DMS 273 (cell line): ENCODE results near the gene IL17RC.
"Not testable (repeated sequence)": the region's sequence is repeated elsewhere in the genome, so short reads cannot be mapped to it uniquely, and the experiment has no call there.

ENCODE experiments used
- DNase-seq: peaks from one replicate; lab custom pipeline; 2025; ENCODE audit not compliant: unreplicated experiment; lab: John Stamatoyannopoulos, UW

IL17RC gene, protein sequence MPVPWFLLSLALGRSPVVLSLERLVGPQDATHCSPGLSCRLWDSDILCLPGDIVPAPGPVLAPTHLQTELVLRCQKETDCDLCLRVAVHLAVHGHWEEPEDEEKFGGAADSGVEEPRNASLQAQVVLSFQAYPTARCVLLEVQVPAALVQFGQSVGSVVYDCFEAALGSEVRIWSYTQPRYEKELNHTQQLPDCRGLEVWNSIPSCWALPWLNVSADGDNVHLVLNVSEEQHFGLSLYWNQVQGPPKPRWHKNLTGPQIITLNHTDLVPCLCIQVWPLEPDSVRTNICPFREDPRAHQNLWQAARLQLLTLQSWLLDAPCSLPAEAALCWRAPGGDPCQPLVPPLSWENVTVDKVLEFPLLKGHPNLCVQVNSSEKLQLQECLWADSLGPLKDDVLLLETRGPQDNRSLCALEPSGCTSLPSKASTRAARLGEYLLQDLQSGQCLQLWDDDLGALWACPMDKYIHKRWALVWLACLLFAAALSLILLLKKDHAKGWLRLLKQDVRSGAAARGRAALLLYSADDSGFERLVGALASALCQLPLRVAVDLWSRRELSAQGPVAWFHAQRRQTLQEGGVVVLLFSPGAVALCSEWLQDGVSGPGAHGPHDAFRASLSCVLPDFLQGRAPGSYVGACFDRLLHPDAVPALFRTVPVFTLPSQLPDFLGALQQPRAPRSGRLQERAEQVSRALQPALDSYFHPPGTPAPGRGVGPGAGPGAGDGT

GRCh38 chr3:9916734-9917680 lies at the start of gene IL17RC:
Gene IL17RC (plus strand): TSS chr3:9917098. CDS start chr3:9917316, 218 bp downstream.
- peak; percentile 96 for DNase-seq

GRCh38 chr3:9867106-9867505 lies 49.8 kb upstream of the IL17RC start:
- no peak for DNase-seq

- no peak for DNase-seq
Measured at GRCh38 chr3:9869955-9870354, 46.9 kb upstream of the IL17RC start.

DNA sequence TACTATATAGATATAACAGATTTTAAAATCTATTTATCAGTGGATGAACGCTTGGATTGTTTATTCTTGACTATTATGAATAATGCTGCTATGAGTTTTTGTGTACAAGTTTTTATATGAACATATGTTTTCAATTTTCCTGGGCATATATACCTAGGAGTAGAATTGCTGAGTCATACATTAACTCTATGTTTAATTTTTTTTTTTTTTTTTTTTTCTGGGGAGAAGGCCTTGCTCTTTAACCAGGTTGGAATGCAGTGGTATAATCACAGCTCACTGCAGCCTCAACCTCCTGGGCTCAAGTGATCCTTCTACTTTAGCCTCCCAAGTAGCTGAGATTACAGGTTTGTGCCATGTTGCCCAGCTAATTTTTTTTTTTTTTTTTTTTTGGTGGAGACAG lies 45.9 kb upstream of the IL17RC start:
- no peak for DNase-seq

- not testable (repeated sequence) for DNase-seq
Measured at GRCh38 chr3:9872067-9872466, 44.8 kb upstream of the IL17RC start.

- DNase-seq, result peak; percentile 25
Measured at GRCh38 chr3:9875448-9875847, 41.5 kb upstream of the IL17RC start.

DNA sequence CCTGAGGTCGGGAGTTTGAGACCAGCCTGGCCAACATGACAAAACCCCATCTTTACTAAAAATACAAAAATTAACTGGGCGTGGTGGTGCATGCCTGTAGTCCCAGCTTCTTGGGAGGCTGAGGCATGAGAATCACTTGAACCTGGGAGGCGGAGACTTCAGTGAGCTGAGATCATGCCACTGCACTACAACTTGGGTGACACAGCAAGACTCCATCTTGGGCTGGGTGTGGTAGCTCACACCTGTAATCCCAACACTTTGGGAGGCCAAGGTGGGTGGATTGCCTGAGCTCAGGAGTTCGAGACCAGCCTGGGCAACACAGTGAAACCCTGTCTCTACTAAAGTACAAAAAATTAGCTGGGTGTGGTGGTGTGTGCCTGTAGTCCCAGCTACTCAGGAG lies 40.6 kb upstream of the IL17RC start:
- not testable (repeated sequence) for DNase-seq

- no peak for DNase-seq
Measured at GRCh38 chr3:9876991-9877390, 39.9 kb upstream of the IL17RC start.

GRCh38 chr3:9878700-9879099 lies 38.2 kb upstream of the IL17RC start:
- DNase-seq, result no peak

DNA sequence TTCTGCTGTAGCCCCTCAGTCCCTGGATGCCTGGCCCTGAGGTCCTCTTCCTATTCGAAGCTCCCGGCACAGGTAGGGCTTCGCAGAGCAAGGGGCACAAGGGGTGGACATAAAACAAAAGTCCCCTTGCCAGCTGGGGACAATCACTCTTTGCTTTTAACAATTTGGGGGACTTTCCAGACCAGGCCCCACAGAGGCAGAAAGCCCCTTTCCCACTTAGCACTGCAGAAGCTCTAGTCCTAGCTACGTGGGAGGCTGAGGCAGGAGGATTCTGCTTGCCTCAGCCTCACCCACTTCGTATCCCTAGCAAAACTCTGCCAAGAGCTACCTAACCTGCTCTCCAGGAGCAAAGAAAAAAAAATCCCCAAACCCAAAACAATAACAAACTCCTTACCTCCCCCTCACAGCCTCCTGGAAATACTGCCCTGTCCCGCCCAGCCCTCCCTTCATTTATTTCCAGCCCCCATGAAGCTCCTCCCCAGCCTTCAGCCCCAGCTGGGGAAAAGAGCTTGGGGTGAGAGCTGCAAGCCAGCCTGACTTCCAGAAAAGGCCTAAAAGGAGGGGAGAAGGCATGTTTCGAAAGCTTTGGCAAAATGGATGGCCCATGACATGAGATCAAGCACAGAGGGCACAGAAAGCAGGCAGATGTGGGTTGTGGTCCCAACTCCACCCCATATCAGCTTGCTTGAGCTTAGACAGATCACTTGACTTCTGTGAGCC lies 36.9 kb upstream of the IL17RC start, which contains the start of gene CIDEC:
CIDEC (minus strand) TSS at position 424 of the 720 bp plus-strand sequence. CDS start 1,767 bp downstream, outside the sequence.
- no peak for DNase-seq

DNA sequence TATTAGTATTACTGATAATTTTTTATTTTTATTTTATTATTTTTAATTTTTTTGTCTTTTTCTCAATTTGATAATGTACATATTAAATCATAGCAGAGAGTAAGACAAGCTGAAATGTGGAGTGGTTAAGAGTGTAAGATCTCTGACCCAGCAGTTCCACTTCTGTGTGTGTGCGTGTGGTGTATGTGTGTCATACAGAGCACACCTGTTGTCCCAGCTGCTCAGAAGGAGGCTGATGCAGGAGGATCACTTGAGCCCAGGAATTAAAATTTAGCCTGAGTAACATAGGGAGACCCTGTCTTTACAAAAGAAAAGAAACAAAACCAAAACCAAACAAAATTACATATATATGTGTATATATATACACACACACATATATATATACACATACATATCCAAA lies 35.5 kb upstream of the IL17RC start:
- DNase-seq, result peak; percentile 52

- no peak for DNase-seq
Measured at GRCh38 chr3:9883706-9884554, 33.0 kb upstream of the IL17RC start.

- DNase-seq, result no peak
Measured at GRCh38 chr3:9884555-9885165, 32.2 kb upstream of the IL17RC start.

DNA sequence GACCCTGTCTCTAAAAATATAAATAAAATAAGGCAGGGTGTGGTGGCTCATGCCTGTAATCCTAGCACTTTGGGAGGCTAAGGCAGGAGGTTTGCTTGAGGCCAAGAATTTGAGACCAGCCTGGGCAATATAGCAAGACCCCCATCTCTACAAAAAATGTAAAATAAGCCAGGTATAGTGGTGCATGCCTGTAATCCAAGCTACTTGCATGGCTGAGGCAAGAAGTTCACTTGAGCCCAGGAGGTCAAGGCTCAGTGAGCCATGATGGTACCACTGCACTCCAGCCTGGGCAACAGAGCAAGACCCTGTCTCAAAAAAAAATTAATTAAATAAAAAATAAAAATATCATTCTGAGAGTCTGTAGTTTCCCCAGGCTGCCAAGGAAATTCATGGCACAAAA lies 30.6 kb upstream of the IL17RC start:
- no peak for DNase-seq

GRCh38 chr3:9887480-9887879 lies 29.4 kb upstream of the IL17RC start:
- no peak for DNase-seq

DNA sequence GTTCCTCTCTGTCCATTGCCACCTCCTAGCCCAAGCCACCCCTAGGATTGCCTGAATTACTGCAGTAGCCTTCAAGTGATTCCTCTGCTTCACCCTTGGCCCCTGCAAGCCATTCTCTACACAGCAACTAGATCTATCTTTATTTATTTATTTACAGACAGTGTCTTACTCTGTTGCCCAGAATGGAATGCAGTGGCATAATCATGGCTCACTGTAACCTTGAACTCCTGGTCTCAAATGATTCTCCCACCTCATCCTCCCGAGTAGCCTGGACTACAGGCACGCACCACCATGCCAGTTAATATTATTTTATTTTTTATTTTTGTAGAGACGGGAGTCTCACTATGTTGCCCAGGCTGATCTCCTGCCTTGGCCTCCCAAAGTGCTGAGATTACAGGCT lies 28.4 kb upstream of the IL17RC start:
- DNase-seq, result no peak

GRCh38 chr3:9889405-9889804 lies 27.5 kb upstream of the IL17RC start:
- no peak for DNase-seq

DNA sequence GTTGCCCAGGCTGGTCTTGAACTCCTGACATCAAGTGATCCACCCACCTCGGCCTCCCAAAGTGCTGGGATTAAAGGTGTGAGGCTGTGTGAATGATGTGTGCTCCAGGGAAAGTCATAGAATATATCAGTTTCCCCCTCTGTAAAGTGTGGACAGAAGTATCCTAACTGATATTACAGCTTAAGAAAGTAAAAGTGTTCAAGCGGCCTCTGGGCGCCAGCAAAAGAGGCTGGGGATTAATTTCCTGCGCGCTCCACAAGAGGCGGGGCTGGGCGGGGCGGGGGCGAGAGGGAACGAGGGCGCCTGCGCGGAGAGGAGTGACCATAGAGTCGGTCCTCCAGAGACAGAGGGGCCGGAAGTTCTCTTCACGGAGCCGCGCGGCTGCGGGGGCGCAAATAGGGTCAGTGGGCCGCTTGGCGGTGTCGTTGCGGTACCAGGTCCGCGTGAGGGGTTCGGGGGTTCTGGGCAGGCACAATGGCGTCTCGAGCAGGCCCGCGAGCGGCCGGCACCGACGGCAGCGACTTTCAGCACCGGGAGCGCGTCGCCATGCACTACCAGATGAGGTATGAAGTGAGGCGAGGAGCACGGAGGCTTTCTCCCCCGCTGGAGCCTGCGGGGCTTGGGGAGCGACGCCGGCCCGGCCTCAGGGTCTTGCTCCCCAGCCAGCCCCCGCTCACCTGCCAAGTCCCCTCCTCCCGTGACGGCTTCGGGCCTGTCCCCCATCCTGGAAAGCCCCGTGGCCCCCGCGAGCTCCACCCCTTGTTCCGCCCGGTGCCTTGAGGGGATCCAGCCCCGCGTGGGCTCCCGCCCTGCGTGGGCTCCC lies 26.4 kb upstream of the IL17RC start, which contains the start of gene JAGN1:
JAGN1 (plus strand) TSS at position 362 of the 823 bp plus-strand sequence; CDS start at position 475, 113 bp downstream.
- DNase-seq, result peak; percentile 92
